CD4-positive, alpha-beta T cell treated with Interleukin-10 for 1 hour (primary cell): ENCODE data around the gene COMMD2.

Experiments used
- DNase-seq: peaks from one replicate; pipeline ENCODE4 v3.0.0-alpha.2; 2020

The COMMD2 gene

GRCh38 chr3:149702691-149703441 lies 49.4 kb downstream of the COMMD2 start:
- no peak for DNase-seq

GRCh38 chr3:149701977-149702350 lies 50.3 kb downstream of the COMMD2 start:
- no peak for DNase-seq

GRCh38 chr3:149701206-149701976 lies 50.9 kb downstream of the COMMD2 start:
- peak; percentile 30 for DNase-seq
